H9 (cell line): ENCODE data around the gene TRANK1. TPM values are rescaled to one million over a fixed set of nuclear protein-coding genes. Genes with fewer than 3 reads are reported as not detected.

ENCODE experiments used
- DNase-seq: peaks from one replicate; pipeline ENCODE4 v3.0.0-alpha.2; 2017
- H2AFZ ChIP-seq: one replicate; pipeline ENCODE4 v1.6.1; 2013; ENCODE audit warnings: mild to moderate bottlenecking, low read length, control low read depth, moderate library complexity
- H2AK5ac ChIP-seq: 2 replicates; pipeline ENCODE4 v1.6.1; 2013; ENCODE audit warnings: low read length, control low read depth, mixed read lengths; ENCODE audit not compliant: insufficient read length
- H2BK120ac ChIP-seq: one replicate; pipeline ENCODE4 v1.6.1; 2013; ENCODE audit warnings: low read depth, mild to moderate bottlenecking, low read length, control low read depth, inconsistent platforms; ENCODE audit not compliant: poor library complexity, severe bottlenecking
- H2BK12ac ChIP-seq: 2 replicates; pipeline ENCODE4 v1.6.1; 2013; ENCODE audit warnings: low read length, control low read depth, mixed read lengths, low read depth; ENCODE audit not compliant: insufficient read length
- H2BK15ac ChIP-seq: 2 replicates; pipeline ENCODE4 v1.6.1; 2013; ENCODE audit warnings: low read depth, low read length, control low read depth
- H2BK20ac ChIP-seq: one replicate; pipeline ENCODE4 v1.6.1; 2013; ENCODE audit warnings: low read depth, mild to moderate bottlenecking, low read length, control low read depth, inconsistent platforms; ENCODE audit not compliant: poor library complexity, severe bottlenecking
- H2BK5ac ChIP-seq: 2 replicates; pipeline ENCODE4 v1.6.1; 2013; ENCODE audit warnings: low read length, control low read depth, mixed read lengths; ENCODE audit not compliant: insufficient read length
- H3K14ac ChIP-seq: 2 replicates; pipeline ENCODE4 v1.6.1; 2013; ENCODE audit warnings: low read length, control low read depth; ENCODE audit not compliant: insufficient read depth
- H3K18ac ChIP-seq: 2 replicates; pipeline ENCODE4 v1.6.1; 2013; ENCODE audit warnings: low read depth, mild to moderate bottlenecking, mixed read lengths, low read length, control low read depth; ENCODE audit not compliant: insufficient read length
- H3K23ac ChIP-seq: 2 replicates; pipeline ENCODE4 v1.6.1; 2013; ENCODE audit warnings: low read length, control low read depth, mixed read lengths, low read depth; ENCODE audit not compliant: insufficient read length
- H3K23me2 ChIP-seq: 2 replicates; pipeline ENCODE4 v1.6.1; 2013; ENCODE audit warnings: low read depth, mild to moderate bottlenecking, mixed read lengths, low read length, control low read depth; ENCODE audit not compliant: insufficient read length, poor library complexity, severe bottlenecking
- H3K27ac ChIP-seq: 2 replicates; pipeline ENCODE4 v1.5.1; 2013; ENCODE audit warnings: low read length, control low read depth, mixed read lengths, low read depth; ENCODE audit not compliant: insufficient read length
- H3K27me3 ChIP-seq: 2 replicates; pipeline ENCODE4 v1.6.1; 2013; ENCODE audit warnings: low read length, control low read depth, inconsistent platforms; ENCODE audit not compliant: insufficient read depth
- H3K4ac ChIP-seq: 2 replicates; pipeline ENCODE4 v1.6.1; 2013; ENCODE audit warnings: low read depth, mild to moderate bottlenecking, control low read depth, inconsistent platforms, low read length, moderate library complexity
- H3K4me1 ChIP-seq: 2 replicates; pipeline ENCODE4 v1.6.1; 2013; ENCODE audit warnings: low read length, control low read depth, inconsistent platforms; ENCODE audit not compliant: insufficient read depth
- H3K4me2 ChIP-seq: 2 replicates; pipeline ENCODE4 v1.6.1; 2013; ENCODE audit warnings: low read length, control low read depth, mixed read lengths; ENCODE audit not compliant: insufficient read length, insufficient read depth
- H3K56ac ChIP-seq: 2 replicates; pipeline ENCODE4 v1.6.1; 2013; ENCODE audit warnings: low read depth, mild to moderate bottlenecking, mixed read lengths, low read length, control low read depth; ENCODE audit not compliant: insufficient read length
- H3K79me1 ChIP-seq: 2 replicates; pipeline ENCODE4 v1.6.1; 2013; ENCODE audit warnings: low read depth, mild to moderate bottlenecking, moderate library complexity, low read length, control low read depth, inconsistent platforms; ENCODE audit not compliant: insufficient read depth, poor library complexity, severe bottlenecking
- H3K79me2 ChIP-seq: 2 replicates; pipeline ENCODE4 v1.6.1; 2013; ENCODE audit warnings: low read length, control low read depth, inconsistent platforms; ENCODE audit not compliant: insufficient read depth
- H3K9ac ChIP-seq: 2 replicates; pipeline ENCODE4 v1.6.1; 2013; ENCODE audit warnings: low read length, control low read depth, mixed read lengths; ENCODE audit not compliant: insufficient read length; ENCODE audit errors: extremely low read depth
- H3K9me3 ChIP-seq: one replicate; pipeline ENCODE4 v1.6.1; 2013; ENCODE audit warnings: low read depth, low read length, inconsistent platforms; ENCODE audit not compliant: control insufficient read depth
- H3T11ph ChIP-seq: one replicate; pipeline ENCODE4 v1.6.1; 2013; ENCODE audit warnings: mild to moderate bottlenecking, low read length, control low read depth, inconsistent platforms
- H4K20me1 ChIP-seq: one replicate; pipeline ENCODE4 v1.6.1; 2013; ENCODE audit not compliant: control insufficient read depth, insufficient read length, insufficient read depth
- H4K5ac ChIP-seq: 2 replicates; pipeline ENCODE4 v1.6.1; 2013; ENCODE audit warnings: low read depth, mild to moderate bottlenecking, mixed read lengths, low read length, control low read depth; ENCODE audit not compliant: insufficient read length
- H4K8ac ChIP-seq: replicated peaks from 2 replicates; pipeline ENCODE4 v1.6.1; 2013; ENCODE audit warnings: low read length, control low read depth, mixed read lengths, low read depth; ENCODE audit not compliant: insufficient read length
- H4K91ac ChIP-seq: 2 replicates; pipeline ENCODE4 v1.6.1; 2013; ENCODE audit warnings: low read depth, mild to moderate bottlenecking, moderate library complexity, mixed read lengths, low read length, control low read depth; ENCODE audit not compliant: insufficient read length
- H3K27ac Mint-ChIP-seq, 3 experiments: 2 replicates in 2 of 3; 3 replicates in 1 of 3; pipeline ENCODE4 v1.8.0; 2020 to 2021; ENCODE audit warnings: mixed read lengths in 3 of 3, mild to moderate bottlenecking in 1 of 3, moderate library complexity in 1 of 3
- H3K27me3 Mint-ChIP-seq: 2 replicates; pipeline ENCODE4 v1.8.0; 2021; ENCODE audit warnings: low read depth, mild to moderate bottlenecking, moderate library complexity, mixed read lengths
- H3K36me3 Mint-ChIP-seq, 3 experiments: 2 replicates in 2 of 3; 3 replicates in 1 of 3; pipeline ENCODE4 v1.8.0; 2020 to 2021; ENCODE audit warnings: low read depth in 3 of 3, mixed read lengths in 3 of 3; ENCODE audit not compliant: insufficient read depth in 1 of 3
- H3K4me1 Mint-ChIP-seq, 2 experiments: 2 replicates each; pipeline ENCODE4 v1.8.0; 2020; ENCODE audit warnings: mixed read lengths in 2 of 2
- H3K4me3 Mint-ChIP-seq, 2 experiments: 2 replicates in 1 of 2; 3 replicates in 1 of 2; pipeline ENCODE4 v1.8.0; 2020 to 2021; ENCODE audit warnings: mild to moderate bottlenecking in 2 of 2, mixed read lengths in 2 of 2, moderate library complexity in 1 of 2
- H3K9me3 Mint-ChIP-seq, 2 experiments: 2 replicates in 1 of 2; 3 replicates in 1 of 2; pipeline ENCODE4 v1.8.0; 2020; ENCODE audit warnings: mild to moderate bottlenecking in 2 of 2, mixed read lengths in 2 of 2, moderate library complexity in 1 of 2
- CTCF ChIP-seq: fragments of 200-600 bp; sonication (generic); conservative IDR thresholded peaks from 3 replicates; pipeline ENCODE4 v1.8.0; 2021; ENCODE audit warnings: antibody characterized with exemption, mild to moderate bottlenecking
- WGBS: extraction: QIAGEN DNeasy Blood & Tissue Kit; methylation state at CpG from one replicate; pipeline ENCODE4 v1.1.7; 2013; ENCODE audit warnings: missing lambda C conversion rate, low lambda C conversion rate, mixed read lengths; ENCODE audit not compliant: insufficient read length; ENCODE audit errors: extremely low coverage; 5-methylcytosine and 5-hydroxymethylcytosine counted together
- total RNA-seq: library from RNA; stranded (reverse); gene quantifications from 2 replicates; pipeline ENCODE4 v1.2.1, GENCODE V29; 2021

The TRANK1 gene
- total RNA-seq, 1 experiment from 2014 or later = 5.9 TPM

GRCh38 chr3:36842275-36842674 lies 102.6 kb downstream of the TRANK1 start:
- H3K36me3 Mint-ChIP-seq = peaks cover 12 to 29% (median 15%) of the 10 kb centered on the region in 3 experiments
- H2AFZ ChIP-seq = no peak overlapping the region
- WGBS = no CpG with 5 or more reads among the region's 5 CpGs

More at GRCh38 chr3:36842275-36842674, 102.6 kb downstream of the TRANK1 start:
- no peak overlapping the region for H3K27ac ChIP-seq
- no peak overlapping the region for H2BK20ac ChIP-seq
- H3K79me2 ChIP-seq = no peaks in the 10 kb centered on the region
- H3K4me2 ChIP-seq = no peak overlapping the region
- no peak overlapping the region for H3K18ac ChIP-seq
- no peaks in the 10 kb centered on the region; the same call in 1 of the 2 replicates for H3K4me1 ChIP-seq
- Mint-ChIP-seq H3K4me1 (peaks cover 4% of the 10 kb centered on the region in 2 experiments; a peak in 3 of 4 replicates), H3K27me3 (no peaks in the 10 kb centered on the region), H3K27ac (no peak overlapping the region), H3K4me3 (no peak overlapping the region), H3K9me3 (peaks cover 7 to 12% of the 10 kb centered on the region in 2 experiments; a peak in 4 of 5 replicates)
- no peaks in the 10 kb centered on the region for H3K23me2 ChIP-seq
- H4K8ac ChIP-seq = no peak overlapping the region
- no peaks in the 10 kb centered on the region for H3K27me3 ChIP-seq
- H3T11ph ChIP-seq = no peak overlapping the region
- no peak for DNase-seq
- H2BK120ac ChIP-seq = no peak overlapping the region
- no peak overlapping the region for H3K23ac ChIP-seq
- H2BK15ac ChIP-seq = no peak overlapping the region
- no peak overlapping the region for H2BK5ac ChIP-seq
- H2AK5ac ChIP-seq = no peak overlapping the region
- H4K5ac ChIP-seq = no peak overlapping the region
- H3K4ac ChIP-seq = no peak overlapping the region
- no peak overlapping the region for H4K91ac ChIP-seq
- H3K56ac ChIP-seq = no peak overlapping the region
- no peak overlapping the region for H2BK12ac ChIP-seq
- no peak overlapping the region for H3K9ac ChIP-seq
- no peak overlapping the region for H3K14ac ChIP-seq
- H3K79me1 ChIP-seq = no peaks in the 10 kb centered on the region
- H4K20me1 ChIP-seq = no peaks in the 10 kb centered on the region
- no peaks in the 10 kb centered on the region for H3K9me3 ChIP-seq
- no peak for TF ChIP-seq CTCF
